H1 (cell line): ENCODE results near the gene DHX29. TPM values are rescaled to one million over a fixed set of nuclear protein-coding genes. Genes with fewer than 3 reads are reported as not detected.

ENCODE experiments used
- CTCF ChIA-PET: fragments of 300-600 bp; sonication (Branson Sonifier 250); formaldehyde crosslinking; loops from one replicate; lab custom pipeline; 2021; ENCODE audit not compliant: partially characterized antibody; lab: Charles Lee
- POLR2A ChIA-PET: fragments of 300-600 bp; sonication (Branson Sonifier 250); formaldehyde crosslinking; loops from one replicate; lab custom pipeline; 2021; ENCODE audit warnings: inconsistent platforms; ENCODE audit not compliant: partially characterized antibody; lab: Charles Lee
- DNase-seq, 2 experiments: peaks; one replicate each; pipeline versions ENCODE4 v3.0.0 to v3.0.0-alpha.2; 2010 to 2022; ENCODE audit warnings: low spot score in 2 of 2, low read depth in 1 of 2, mixed read lengths in 1 of 2
- FAIRE-seq: peaks from 2 replicates; lab custom pipeline; 2011; peaks lifted over from hg19 to GRCh38; lab: Jason Lieb, UNC
- H2AFZ ChIP-seq: 2 replicates; pipeline ENCODE4 v1.8.1; 2012; ENCODE audit warnings: low read length, inconsistent platforms
- H2AK5ac ChIP-seq: 2 replicates; pipeline ENCODE4 v1.6.1; 2013; ENCODE audit warnings: low read depth, low read length
- H2BK120ac ChIP-seq: replicated peaks from 2 replicates; pipeline ENCODE3; 2013; ENCODE audit warnings: low read depth, low read length, inconsistent platforms
- H2BK12ac ChIP-seq: 2 replicates; pipeline ENCODE4 v1.6.1; 2013; ENCODE audit warnings: low read depth, low read length
- H2BK15ac ChIP-seq: 2 replicates; pipeline ENCODE4 v1.6.1; 2013; ENCODE audit warnings: low read length
- H2BK20ac ChIP-seq: 2 replicates; pipeline ENCODE4 v1.6.1; 2013; ENCODE audit warnings: low read length
- H2BK5ac ChIP-seq: 2 replicates; pipeline ENCODE4 v1.6.1; 2013; ENCODE audit warnings: low read depth, low read length
- H3K14ac ChIP-seq: 2 replicates; pipeline ENCODE4 v1.6.1; 2013; ENCODE audit warnings: inconsistent platforms; ENCODE audit not compliant: insufficient read length
- H3K18ac ChIP-seq: 2 replicates; pipeline ENCODE4 v1.6.1; 2013; ENCODE audit warnings: low read length; ENCODE audit errors: extremely low read depth
- H3K23ac ChIP-seq: 2 replicates; pipeline ENCODE4 v1.6.1; 2013; ENCODE audit warnings: inconsistent platforms; ENCODE audit not compliant: insufficient read length
- H3K23me2 ChIP-seq: 2 replicates; pipeline ENCODE4 v1.6.1; 2013; ENCODE audit warnings: low read depth, low read length
- H3K27ac ChIP-seq: 2 replicates; pipeline ENCODE4 v1.6.1; 2011; ENCODE audit warnings: low read depth, low read length, inconsistent platforms
- H3K27me3 ChIP-seq, 4 experiments: replicated peaks in 1 of 4; 1 replicate in 1 of 4; 2 replicates in 3 of 4; pipeline versions ENCODE4 v1.6.1 to v1.8.1; 2011 to 2013; ENCODE audit warnings: low read length in 3 of 4, mild to moderate bottlenecking in 3 of 4, inconsistent platforms in 2 of 4, mixed read lengths in 2 of 4, moderate library complexity in 1 of 4; ENCODE audit not compliant: control insufficient read depth in 3 of 4, insufficient read depth in 3 of 4; ENCODE audit errors: extremely low read depth in 1 of 4
- H3K36me3 ChIP-seq, 4 experiments: 2 replicates each; pipeline versions ENCODE4 v1.6.1 to v1.8.1; 2011 to 2013; ENCODE audit warnings: mild to moderate bottlenecking in 4 of 4, low read length in 3 of 4, moderate library complexity in 2 of 4, control low read depth in 1 of 4, inconsistent platforms in 1 of 4; ENCODE audit not compliant: insufficient read depth in 4 of 4, control insufficient read depth in 2 of 4
- H3K4ac ChIP-seq: replicated peaks from 2 replicates; pipeline ENCODE3; 2013; ENCODE audit warnings: low read length, low read depth, mixed read lengths, inconsistent platforms; ENCODE audit not compliant: insufficient read length
- H3K4me1 ChIP-seq, 4 experiments: replicated peaks in 1 of 4; 1 replicate in 1 of 4; 2 replicates in 3 of 4; pipeline versions ENCODE4 v1.6.1 to v1.8.1; 2011 to 2013; ENCODE audit warnings: low read length in 3 of 4, inconsistent platforms in 2 of 4, mixed read lengths in 1 of 4; ENCODE audit not compliant: insufficient read depth in 4 of 4, control insufficient read depth in 3 of 4
- H3K4me2 ChIP-seq, 2 experiments: 2 replicates each; pipeline versions ENCODE4 v1.6.1 to v1.8.1; 2011 to 2013; ENCODE audit warnings: low read depth in 2 of 2, low read length in 2 of 2, control low read depth in 1 of 2, inconsistent platforms in 1 of 2, mild to moderate bottlenecking in 1 of 2; ENCODE audit not compliant: insufficient read depth in 1 of 2
- H3K4me3 ChIP-seq, 4 experiments: fragments of 200-600, 300-600 bp in 1 of 4; sonication (generic), shearing (Covaris generic), sonication (Bioruptor Twin) in 1 of 4; 2 replicates each; pipeline versions ENCODE4 v1.5.1 to v1.8.1; 2011 to 2016; ENCODE audit warnings: low read length in 4 of 4, low read depth in 3 of 4, control low read depth in 2 of 4, inconsistent platforms in 2 of 4, mild to moderate bottlenecking in 2 of 4, mixed read lengths in 1 of 4, moderate library complexity in 1 of 4; ENCODE audit not compliant: insufficient read depth in 2 of 4; ENCODE audit errors: extremely low read depth in 1 of 4
- H3K56ac ChIP-seq: replicated peaks from 2 replicates; pipeline ENCODE3; 2013; ENCODE audit warnings: low read depth, mild to moderate bottlenecking, mixed read lengths, low read length, inconsistent platforms; ENCODE audit not compliant: insufficient read length
- H3K79me1 ChIP-seq: 2 replicates; pipeline ENCODE4 v1.6.1; 2013; ENCODE audit warnings: low read depth, low read length, control low read depth
- H3K79me2 ChIP-seq, 2 experiments: 2 replicates each; pipeline versions ENCODE4 v1.6.1 to v1.8.1; 2012 to 2013; ENCODE audit warnings: low read length in 2 of 2, mild to moderate bottlenecking in 2 of 2, inconsistent platforms in 1 of 2; ENCODE audit not compliant: insufficient read depth in 2 of 2, control insufficient read depth in 1 of 2
- H3K9ac ChIP-seq, 4 experiments: replicated peaks in 1 of 4; 1 replicate in 1 of 4; 2 replicates in 3 of 4; pipeline versions ENCODE4 v1.6.1 to v1.8.1; 2011 to 2013; ENCODE audit warnings: low read depth in 3 of 4, low read length in 3 of 4, control low read depth in 2 of 4, mild to moderate bottlenecking in 2 of 4, moderate library complexity in 2 of 4, inconsistent platforms in 1 of 4; ENCODE audit errors: extremely low read depth in 1 of 4
- H3K9me3 ChIP-seq, 2 experiments: 2 replicates each; pipeline versions ENCODE4 v1.6.1 to v1.8.1; 2012 to 2013; ENCODE audit warnings: mild to moderate bottlenecking in 2 of 2, moderate library complexity in 2 of 2, control low read depth in 1 of 2, inconsistent platforms in 1 of 2, low read depth in 1 of 2, low read length in 1 of 2, mixed read lengths in 1 of 2; ENCODE audit not compliant: insufficient read depth in 2 of 2
- H4K20me1 ChIP-seq, 2 experiments: replicated peaks in 1 of 2; 2 replicates each; pipeline versions ENCODE3 to v1.8.1; 2011 to 2013; ENCODE audit warnings: inconsistent platforms in 2 of 2, low read length in 2 of 2, mild to moderate bottlenecking in 1 of 2; ENCODE audit not compliant: insufficient read depth in 2 of 2, control insufficient read depth in 1 of 2
- H4K5ac ChIP-seq: 2 replicates; pipeline ENCODE4 v1.6.1; 2013; ENCODE audit warnings: low read length, low read depth, mixed read lengths, inconsistent platforms; ENCODE audit not compliant: insufficient read length
- H4K8ac ChIP-seq: 2 replicates; pipeline ENCODE4 v1.8.0; 2013; ENCODE audit warnings: mild to moderate bottlenecking, moderate library complexity, low read length, inconsistent platforms; ENCODE audit not compliant: insufficient read depth; ENCODE audit errors: extremely low read depth
- H4K91ac ChIP-seq: replicated peaks from 2 replicates; pipeline ENCODE3; 2013; ENCODE audit warnings: low read length, mixed read lengths, inconsistent platforms; ENCODE audit not compliant: insufficient read length
- ASH2L ChIP-seq: fragments of 200-600, 300-600 bp; sonication (generic); IDR thresholded peaks from one replicate; pipeline ENCODE4 v1.7.1; 2017; ENCODE audit warnings: low read length
- BACH1 ChIP-seq: IDR thresholded peaks from 2 replicates; pipeline ENCODE4 v1.6.1; 2012; ENCODE audit warnings: low read length, improper control_type of control experiment
- KDM4A ChIP-seq: IDR thresholded peaks from one replicate; pipeline ENCODE4 v1.7.1; 2012; ENCODE audit warnings: low read depth, mild to moderate bottlenecking, moderate library complexity, low read length, inconsistent platforms; ENCODE audit not compliant: severe bottlenecking
- MAFK ChIP-seq: IDR thresholded peaks from 2 replicates; pipeline ENCODE4 v1.6.1; 2012; ENCODE audit warnings: low read depth, mild to moderate bottlenecking, improper control_type of control experiment, low read length
- RFX5 ChIP-seq: IDR thresholded peaks from 2 replicates; pipeline ENCODE4 v1.6.1; 2011; ENCODE audit warnings: low read depth, low read length, improper control_type of control experiment, borderline replicate concordance
- SRF ChIP-seq: IDR thresholded peaks from 2 replicates; pipeline ENCODE4 v1.6.1; 2011; ENCODE audit warnings: mild to moderate bottlenecking, low read depth, low read length, moderate library complexity
- WGBS, 2 experiments: shearing (Covaris generic) in 1 of 2; methylation state at CpG; one replicate each; pipeline versions ENCODE4 v1.1.6 to v1.1.7; 2013 to 2015; ENCODE audit warnings: low lambda C conversion rate in 2 of 2, mixed read lengths in 2 of 2, inconsistent platforms in 1 of 2, low coverage in 1 of 2, missing lambda C conversion rate in 1 of 2; ENCODE audit not compliant: insufficient replicate concordance in 2 of 2, insufficient coverage in 1 of 2, insufficient read length in 1 of 2; ENCODE audit errors: extremely low coverage in 1 of 2, missing lambda C conversion rate in 1 of 2; 5-methylcytosine and 5-hydroxymethylcytosine counted together
- polyA plus RNA-seq, 7 experiments: library from polyadenylated mRNA; depleted of rRNA in 3 of 7; stranded (reverse) in 5 of 7; unstranded in 2 of 7; fragments of >200 nt in 5 of 7; fragments of 200-250 nt in 2 of 7; gene quantifications; 1 replicate in 5 of 7; 2 replicates in 1 of 7; 4 replicates in 1 of 7; pipeline versions ENCODE4 v1.2.1 to v1.2.3, GENCODE V29; 2011 to 2013; ENCODE audit warnings: missing spikeins in 2 of 7, mixed read lengths in 2 of 7
- total RNA-seq: library from RNA; stranded (reverse); fragmentation: NEBNext Ultra II Directional; extraction: Animal tissue kit (Norgen Biotek cat#: 25700); gene quantifications from 2 replicates; pipeline ENCODE4 v1.2.1, GENCODE V29; 2021
- TF ChIP-seq, protein P1 (sequence below): IDR thresholded peaks from 2 replicates; pipeline ENCODE4 v1.6.1; 2012; ENCODE audit warnings: inconsistent platforms
- TF ChIP-seq, protein P2 (sequence below), 3 experiments: IDR thresholded peaks; 1 replicate in 2 of 3; 2 replicates in 1 of 3; pipeline versions ENCODE4 v1.5.1 to v1.6.1; 2011; ENCODE audit warnings: low read length in 3 of 3, mild to moderate bottlenecking in 3 of 3, inconsistent platforms in 2 of 3, low read depth in 1 of 3, moderate library complexity in 1 of 3; ENCODE audit not compliant: insufficient read depth in 1 of 3; ENCODE audit errors: control extremely low read depth in 1 of 3

DHX29 gene
- total and polyA plus RNA-seq, 2 of the 8 experiments (the other 6 are each of a cell fraction or from before 2014, with no cell fraction given) = 3.4 to 32.1 TPM

DNA sequence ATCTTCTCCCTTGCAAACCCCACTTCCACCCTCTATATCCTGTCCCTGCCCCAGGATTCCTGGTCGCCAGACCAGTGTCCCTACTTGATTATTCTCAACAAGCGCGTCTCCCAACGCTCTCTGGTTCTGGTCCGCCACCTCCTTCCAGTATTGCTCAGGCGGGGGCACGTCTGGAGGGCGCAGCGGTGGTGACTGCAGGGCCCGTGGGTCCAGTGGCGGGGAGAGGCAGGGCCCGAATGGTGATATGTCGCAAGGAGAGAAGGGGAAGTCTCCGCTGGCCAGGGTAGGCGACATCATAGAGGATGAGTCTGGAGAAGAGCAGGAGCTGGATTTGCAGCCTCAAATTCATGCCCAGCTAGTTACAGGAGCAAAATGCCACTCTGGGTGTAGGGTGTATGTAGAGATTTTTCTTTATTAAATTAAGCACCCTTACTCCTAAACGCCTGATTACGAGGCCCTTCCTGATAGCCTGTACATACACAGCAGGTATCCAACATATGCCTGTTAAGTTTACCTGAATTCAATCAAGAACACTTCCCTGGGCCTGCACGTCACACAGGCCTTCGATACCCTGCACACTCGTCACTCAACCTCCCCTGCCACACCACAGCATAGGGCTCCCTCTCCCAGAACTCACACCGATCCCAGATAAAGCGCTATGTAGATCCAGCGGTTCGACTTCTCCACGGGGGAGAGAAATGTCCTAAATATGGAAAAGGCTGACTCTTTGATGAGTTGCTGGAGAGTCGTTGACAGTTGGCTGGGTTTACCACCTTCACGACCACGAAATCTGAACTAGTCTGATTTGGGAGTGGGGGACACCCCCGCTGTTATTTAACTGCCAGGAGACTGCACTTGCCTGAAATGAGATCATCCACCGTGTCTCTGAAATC is 85.2 kb downstream of the DHX29 start:
- Histone ChIP-seq H4K91ac (no peak overlapping the region), H3K23ac (no peak overlapping the region), H4K5ac (no peak overlapping the region), H3K56ac (no peak overlapping the region), H3K4me1 (peaks cover 0 to 15% (median 5%) of the 10 kb centered on the region in 4 experiments; a peak in 6 of 7 replicates), H3K14ac (no peak overlapping the region), H3K9me3 (no peaks in the 10 kb centered on the region), H3K36me3 (peaks cover 0 to 6% (median 0%) of the 10 kb centered on the region in 4 experiments; a peak in 1 of 8 replicates), H2BK120ac (no peak overlapping the region), H4K8ac (no peak overlapping the region), H3K4ac (no peak overlapping the region), H4K20me1 (peaks cover 3 to 25% of the 10 kb centered on the region in 2 experiments), H3K23me2 (peaks cover 11% of the 10 kb centered on the region; the same call in 1 of the 2 replicates), H3K4me2 (peak overlapping the region; percentile 67 to 81), H3K79me2 (no peaks in the 10 kb centered on the region), H3K79me1 (no peaks in the 10 kb centered on the region), H3K27me3 (peaks cover 61 to 79% (median 76%) of the 10 kb centered on the region in 4 experiments), H3K4me3 (peak overlapping the region in 1 of 4 experiments; percentile 51; a peak in 2 of 8 replicates), H2BK20ac (no peak overlapping the region), H2AFZ (no peak overlapping the region), H3K9ac (no peak overlapping the region), H2BK15ac (no peak overlapping the region), H2AK5ac (no peak overlapping the region), H3K18ac (no peak overlapping the region), H2BK12ac (peak overlapping the region; percentile 51; the same call in 1 of the 2 replicates), H2BK5ac (no peak overlapping the region), H3K27ac (no peak overlapping the region)
- DNase-seq = no peak
- CTCF ChIA-PET = interaction anchor here (0.7 to 7.6 kb wide), 3 partner anchors 13 to 75 kb away, joined by 3 to 105 read pairs (median 6); partner anchors contain the start of gene CCNO
- WGBS, 2 experiments = 8% methylated on average over 30 of the region's 30 CpGs; no CpG with 5 or more reads in 1 of the 2 experiments
- FAIRE-seq = no peak
- POLR2A ChIA-PET = interaction anchor here (0.7 to 2.8 kb wide), 2 partner anchors 11 to 38 kb away, joined by 3 to 21 read pairs; partner anchors contain the start of gene CCNO
- TF ChIP-seq SRF = no peak
- TF ChIP-seq, protein P1, sequence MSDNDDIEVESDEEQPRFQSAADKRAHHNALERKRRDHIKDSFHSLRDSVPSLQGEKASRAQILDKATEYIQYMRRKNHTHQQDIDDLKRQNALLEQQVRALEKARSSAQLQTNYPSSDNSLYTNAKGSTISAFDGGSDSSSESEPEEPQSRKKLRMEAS = no peak
- no peak for TF ChIP-seq RFX5
- no peak for TF ChIP-seq BACH1
- no peak for TF ChIP-seq KDM4A
- TF ChIP-seq, protein P2, sequence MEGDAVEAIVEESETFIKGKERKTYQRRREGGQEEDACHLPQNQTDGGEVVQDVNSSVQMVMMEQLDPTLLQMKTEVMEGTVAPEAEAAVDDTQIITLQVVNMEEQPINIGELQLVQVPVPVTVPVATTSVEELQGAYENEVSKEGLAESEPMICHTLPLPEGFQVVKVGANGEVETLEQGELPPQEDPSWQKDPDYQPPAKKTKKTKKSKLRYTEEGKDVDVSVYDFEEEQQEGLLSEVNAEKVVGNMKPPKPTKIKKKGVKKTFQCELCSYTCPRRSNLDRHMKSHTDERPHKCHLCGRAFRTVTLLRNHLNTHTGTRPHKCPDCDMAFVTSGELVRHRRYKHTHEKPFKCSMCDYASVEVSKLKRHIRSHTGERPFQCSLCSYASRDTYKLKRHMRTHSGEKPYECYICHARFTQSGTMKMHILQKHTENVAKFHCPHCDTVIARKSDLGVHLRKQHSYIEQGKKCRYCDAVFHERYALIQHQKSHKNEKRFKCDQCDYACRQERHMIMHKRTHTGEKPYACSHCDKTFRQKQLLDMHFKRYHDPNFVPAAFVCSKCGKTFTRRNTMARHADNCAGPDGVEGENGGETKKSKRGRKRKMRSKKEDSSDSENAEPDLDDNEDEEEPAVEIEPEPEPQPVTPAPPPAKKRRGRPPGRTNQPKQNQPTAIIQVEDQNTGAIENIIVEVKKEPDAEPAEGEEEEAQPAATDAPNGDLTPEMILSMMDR (IDR thresholded peaks at IDR 0.05; ENCODE audit: control extremely low read depth in 1 of 3, insufficient read depth in 1 of 3, low read depth in 1 of 3, low read length in 3 of 3) = no peak
- TF ChIP-seq ASH2L = peak; percentile 1
- no peak for TF ChIP-seq MAFK
